NCI-H2029 treated with DMSO at 0.1 percent for 48 hours (cell line): ENCODE measurements around the gene GADD45G.

Source experiments
- DNase-seq: peaks from one replicate; lab custom pipeline; 2025; lab: John Stamatoyannopoulos, UW

The GADD45G gene

DNA sequence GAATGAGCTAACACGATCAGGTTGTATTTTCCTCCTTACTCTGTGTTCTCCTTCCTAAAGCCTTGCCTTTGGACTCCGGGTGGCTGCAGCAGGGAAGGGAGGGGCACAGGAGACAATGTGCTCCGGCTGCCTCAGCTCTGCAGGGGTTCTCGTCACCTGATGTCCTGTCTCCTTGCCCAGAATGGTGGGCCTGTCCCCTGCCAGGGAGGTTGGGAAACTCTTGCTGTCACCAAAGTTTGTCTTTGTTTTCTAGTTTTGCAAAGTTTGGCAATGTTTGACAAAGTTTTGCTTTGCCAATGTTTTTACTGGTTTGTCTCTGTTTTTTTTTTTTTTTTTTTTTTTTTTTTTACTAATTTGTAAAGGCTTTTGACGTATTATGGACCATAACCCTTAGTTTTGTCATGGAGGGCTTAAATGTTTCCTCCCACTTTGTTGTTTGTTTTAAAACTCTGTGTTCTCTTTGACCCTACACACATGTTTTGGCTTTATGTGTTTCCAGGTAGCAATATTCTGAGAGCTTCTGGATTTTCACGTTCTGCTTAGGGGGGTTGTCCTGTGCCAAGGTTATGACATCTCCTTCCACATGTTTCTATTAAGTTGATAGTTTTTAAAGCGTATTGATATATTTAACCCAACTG lies 49.3 kb downstream of the GADD45G start:
- DNase-seq: no peak

DNA sequence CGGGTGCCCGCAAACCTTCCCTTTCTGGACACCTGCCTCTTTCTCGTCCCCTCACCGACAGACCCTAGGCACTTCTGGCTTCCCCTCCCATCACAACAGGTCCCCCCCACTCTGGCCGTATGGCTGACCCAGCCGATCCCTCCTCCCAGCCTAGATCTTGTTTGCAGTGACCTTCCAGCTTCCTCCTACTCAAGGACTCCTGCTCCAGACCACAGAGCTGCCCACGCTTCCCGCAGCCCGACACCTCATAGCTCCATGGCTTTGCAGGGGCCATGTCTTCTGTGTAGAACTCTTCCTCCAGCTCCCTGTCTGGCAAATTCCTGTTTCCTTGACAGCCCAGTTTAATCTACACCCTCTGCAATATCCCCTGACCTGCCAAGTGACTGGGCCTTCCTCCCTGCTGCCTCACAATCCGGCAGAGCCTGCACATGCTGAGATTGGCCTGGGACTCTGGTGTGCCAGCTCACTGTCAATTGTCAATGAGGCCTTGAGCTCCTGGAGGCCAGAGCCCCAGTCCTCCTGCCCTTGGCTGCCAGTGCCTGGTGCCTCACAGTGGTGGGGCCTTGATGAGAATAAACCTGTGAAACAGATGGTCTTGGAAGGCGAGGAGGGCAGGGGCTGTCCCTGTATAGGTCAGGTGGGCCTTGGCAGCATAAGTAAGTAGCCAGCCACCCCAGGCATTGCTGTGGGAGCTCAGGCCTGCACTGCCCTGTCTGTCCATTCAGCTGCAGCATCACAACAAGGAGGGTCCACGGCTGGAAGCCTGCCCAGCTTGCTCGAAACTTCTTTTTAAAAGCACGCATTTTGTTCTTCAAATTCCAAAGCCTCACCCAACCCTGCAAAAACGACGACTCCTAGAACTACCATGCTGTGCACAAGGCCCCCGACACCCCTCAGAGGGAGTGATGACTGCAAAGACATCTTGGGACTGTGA lies 50.5 kb downstream of the GADD45G start:
- DNase-seq: no peak
